Measurements from ENCODE around the gene CAMTA1. TPM values are rescaled to one million over a fixed set of nuclear protein-coding genes. Genes with fewer than 3 reads are reported as not detected.

The CAMTA1 gene
- total and polyA plus RNA-seq, 9 of the 15 experiments (the other 6 are each of a cell fraction or from before 2014, with no cell fraction given), result 43.9 to 161 (median 65.9) TPM

DNA sequence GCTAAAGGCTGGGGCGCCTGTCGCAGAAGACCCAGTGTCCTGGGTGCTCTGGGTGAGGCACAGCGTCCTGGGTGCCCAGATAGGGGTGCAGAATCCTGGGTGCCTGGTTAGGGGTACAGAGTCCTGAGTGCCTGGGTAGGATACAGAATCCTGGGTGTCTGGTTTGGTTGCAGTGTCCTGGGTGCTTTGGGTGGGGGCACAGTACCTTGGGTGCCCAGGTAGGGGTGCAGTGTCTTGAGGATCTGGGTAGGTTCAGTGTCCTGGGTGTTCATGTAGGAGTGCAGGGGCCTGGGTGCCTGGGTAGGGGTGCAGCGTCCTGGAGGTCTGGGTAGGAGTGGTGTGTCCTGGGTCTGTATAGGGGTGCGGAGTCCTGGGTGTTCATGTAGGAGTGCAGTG, 178.7 kb downstream of the CAMTA1 start:
- in situ Hi-C loops (cut with MboI) (no loop called here), intact Hi-C loops (cut with micrococcal nuclease) (loop anchor here (5.0 kb wide), 1 partner anchor 222 kb away; no protein-coding TSS in a partner anchor)
- Histone ChIP-seq H2AFZ (ENCODE audit: low read depth, low read length) (no peak overlapping the region), H3K9me1 (ENCODE audit: control insufficient read depth, insufficient read depth, low read length) (no peaks in the 10 kb centered on the region), H3K4me1 (replicated peaks in 1 of 2; ENCODE audit: control insufficient read depth in 2 of 2, insufficient read depth in 2 of 2, low read length in 2 of 2) (peaks cover 0 to 22% of the 10 kb centered on the region in 2 experiments; a peak in 3 of 5 replicates), H3K36me3 (ENCODE audit: control insufficient read depth, insufficient read depth, low read length) (no peaks in the 10 kb centered on the region), H3K27me3 (ENCODE audit: control insufficient read depth in 2 of 2, insufficient read depth in 2 of 2, low read length in 2 of 2) (peaks cover 46 to 62% of the 10 kb centered on the region in 2 experiments), H4K20me1 (replicated peaks; ENCODE audit: control insufficient read depth, insufficient read depth, low read length) (peaks cover 7% of the 10 kb centered on the region), H3K4me3 (no peak overlapping the region), H3K79me2 (ENCODE audit: control insufficient read depth, insufficient read depth, low read length) (no peaks in the 10 kb centered on the region), H3K4me2 (ENCODE audit: insufficient read depth, low read length) (no peak overlapping the region), H3K27ac (ENCODE audit: extremely low read depth, low read depth, low read length) (no peak overlapping the region), H3K9ac (ENCODE audit: insufficient read depth in 1 of 2, low read depth in 2 of 2, low read length in 2 of 2) (no peak overlapping the region), H3K9me3 (replicated peaks; ENCODE audit: control insufficient read depth, insufficient read depth, low read depth, low read length) (no peaks in the 10 kb centered on the region)
- 9% methylated on average over 5 of the region's 5 CpGs for WGBS (ENCODE audit: insufficient coverage, low coverage, missing lambda C conversion rate)
- ChIA-PET CTCF (ENCODE audit: low intra/inter-chr PET ratio) (no interaction called here), POLR2A (no interaction called here)
- ATAC-seq (no peak), FAIRE-seq (no peak), DNase-seq (ENCODE audit: extremely low read depth in 1 of 4, low spot score in 3 of 4) (no peak)
- BruUV-seq (replicated peaks), result no TSS peak
- TF ChIP-seq TCFL5 (CRISPR knock-in tag; conservative IDR thresholded peaks at IDR 0.05), result no peak
- TF ChIP-seq, protein P1, sequence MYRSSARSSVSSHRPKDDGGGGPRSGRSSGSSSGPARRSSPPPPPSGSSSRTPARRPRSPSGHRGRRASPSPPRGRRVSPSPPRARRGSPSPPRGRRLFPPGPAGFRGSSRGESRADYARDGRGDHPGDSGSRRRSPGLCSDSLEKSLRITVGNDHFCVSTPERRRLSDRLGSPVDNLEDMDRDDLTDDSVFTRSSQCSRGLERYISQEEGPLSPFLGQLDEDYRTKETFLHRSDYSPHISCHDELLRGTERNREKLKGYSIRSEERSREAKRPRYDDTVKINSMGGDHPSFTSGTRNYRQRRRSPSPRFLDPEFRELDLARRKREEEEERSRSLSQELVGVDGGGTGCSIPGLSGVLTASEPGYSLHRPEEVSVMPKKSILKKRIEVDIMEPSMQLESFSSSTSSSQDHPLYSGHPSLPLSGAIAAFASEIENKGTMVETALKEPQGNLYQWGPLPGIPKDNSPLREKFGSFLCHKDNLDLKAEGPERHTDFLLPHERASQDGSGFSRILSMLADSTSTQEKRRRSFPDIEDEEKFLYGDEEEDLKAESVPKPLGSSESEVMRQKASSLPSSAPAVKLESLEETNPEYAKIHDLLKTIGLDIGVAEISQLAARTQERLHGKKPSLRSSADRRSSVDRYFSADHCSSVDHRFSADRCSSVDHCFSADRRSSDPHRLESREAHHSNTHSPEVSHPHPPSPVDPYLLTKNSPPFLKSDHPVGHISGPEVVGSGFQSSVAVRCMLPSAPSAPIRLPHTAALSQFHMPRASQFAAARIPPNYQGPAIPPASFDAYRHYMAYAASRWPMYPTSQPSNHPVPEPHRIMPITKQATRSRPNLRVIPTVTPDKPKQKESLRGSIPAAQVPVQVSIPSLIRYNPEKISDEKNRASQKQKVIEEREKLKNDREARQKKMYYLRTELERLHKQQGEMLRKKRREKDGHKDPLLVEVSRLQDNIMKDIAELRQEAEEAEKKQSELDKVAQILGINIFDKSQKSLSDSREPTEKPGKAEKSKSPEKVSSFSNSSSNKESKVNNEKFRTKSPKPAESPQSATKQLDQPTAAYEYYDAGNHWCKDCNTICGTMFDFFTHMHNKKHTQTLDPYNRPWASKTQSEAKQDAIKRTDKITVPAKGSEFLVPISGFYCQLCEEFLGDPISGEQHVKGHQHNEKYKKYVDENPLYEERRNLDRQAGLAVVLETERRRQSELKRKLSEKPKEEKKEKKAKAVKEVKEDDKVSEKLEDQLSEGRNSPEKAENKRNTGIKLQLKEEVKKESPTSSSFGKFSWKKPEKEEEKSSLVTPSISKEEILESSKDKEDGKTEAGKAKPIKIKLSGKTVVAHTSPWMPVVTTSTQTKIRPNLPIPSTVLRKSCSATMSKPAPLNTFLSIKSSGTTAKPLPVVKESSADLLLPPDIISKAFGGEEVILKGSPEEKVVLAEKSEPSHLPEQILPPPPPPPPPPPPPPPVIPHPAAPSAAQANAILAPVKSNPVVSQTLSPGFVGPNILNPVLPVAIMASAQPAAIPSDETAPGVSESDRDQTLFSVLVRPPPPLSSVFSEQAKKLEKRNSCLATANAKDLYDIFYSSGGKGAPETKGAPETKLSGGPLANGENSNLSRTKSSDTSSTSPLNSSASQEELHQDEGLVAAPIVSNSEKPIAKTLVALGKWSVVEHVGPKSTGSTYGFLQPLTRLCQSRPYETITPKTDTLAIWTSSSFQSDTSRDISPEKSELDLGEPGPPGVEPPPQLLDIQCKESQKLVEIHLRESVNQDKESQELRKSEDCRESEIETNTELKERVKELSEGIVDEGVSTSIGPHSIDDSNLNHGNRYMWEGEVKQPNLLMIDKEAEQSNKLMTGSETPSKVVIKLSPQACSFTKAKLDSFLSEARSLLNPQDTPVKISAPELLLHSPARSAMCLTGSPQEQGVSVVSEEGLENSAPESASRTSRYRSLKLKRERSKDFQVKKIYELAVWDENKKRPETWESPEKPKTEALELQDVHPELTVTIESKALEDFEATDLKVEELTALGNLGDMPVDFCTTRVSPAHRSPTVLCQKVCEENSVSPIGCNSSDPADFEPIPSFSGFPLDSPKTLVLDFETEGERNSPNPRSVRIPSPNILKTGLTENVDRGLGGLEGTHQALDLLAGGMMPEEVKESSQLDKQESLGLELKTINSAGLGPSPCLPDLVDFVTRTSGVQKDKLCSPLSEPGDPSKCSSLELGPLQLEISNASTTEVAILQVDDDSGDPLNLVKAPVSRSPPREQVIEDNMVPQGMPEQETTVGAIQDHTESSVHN (IDR thresholded peaks at IDR 0.05; ENCODE audit: borderline replicate concordance in 1 of 2, low read depth in 1 of 2), result no peak
- TF ChIP-seq, protein P2, sequence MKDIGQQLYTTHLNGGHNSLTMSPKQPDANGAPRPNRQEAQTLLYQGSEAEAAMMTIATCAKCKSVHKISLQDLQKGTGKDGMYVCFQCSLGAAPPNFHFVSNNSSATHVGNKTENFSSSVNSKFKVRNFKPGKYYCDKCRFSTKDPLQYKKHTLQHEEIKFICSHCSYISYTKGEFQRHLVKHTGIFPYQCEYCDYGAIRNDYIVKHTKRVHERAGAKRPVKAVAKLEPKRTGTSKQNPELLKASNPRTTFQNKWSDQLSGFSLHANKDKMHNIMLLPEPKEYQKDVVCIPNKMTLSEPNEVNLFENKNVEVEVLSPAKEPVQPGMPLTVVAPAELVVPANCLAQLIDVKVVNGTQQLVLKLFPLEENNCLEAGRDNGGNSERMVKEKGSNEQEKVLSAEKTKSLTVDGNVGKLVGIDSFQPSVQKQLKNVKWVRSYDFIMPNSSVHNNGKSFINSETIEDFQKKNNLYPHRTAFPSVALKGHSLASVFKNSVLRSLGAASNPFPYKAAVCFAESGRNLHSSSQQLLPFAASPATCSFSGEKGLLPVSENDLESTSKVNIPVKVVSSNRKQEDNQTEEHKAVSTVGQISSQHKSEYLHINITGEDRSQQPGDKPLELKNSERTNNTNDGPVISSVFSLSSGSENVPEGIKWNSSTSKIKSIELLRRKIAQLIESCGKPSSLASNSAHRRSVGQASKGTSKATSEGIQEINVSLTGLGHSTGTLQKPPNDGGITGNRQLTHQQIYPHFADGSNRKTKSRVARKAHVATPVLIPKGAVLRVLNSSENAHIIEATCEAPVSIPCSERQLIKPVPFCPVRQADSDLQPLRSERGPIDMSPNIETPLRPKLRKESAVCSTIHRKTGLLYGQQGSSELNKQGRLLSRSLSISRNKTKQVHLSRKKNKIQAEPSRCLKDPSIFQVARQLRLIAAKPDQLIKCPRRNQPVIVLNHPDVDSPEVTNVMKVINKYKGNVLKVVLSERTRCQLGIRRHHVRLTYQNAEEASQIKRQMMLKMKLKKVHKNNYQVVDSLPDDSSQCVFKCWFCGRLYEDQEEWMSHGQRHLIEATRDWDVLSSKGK (CRISPR knock-in tag; IDR thresholded peaks at IDR 0.05), result no peak
- TF ChIP-seq CHD1 (IDR thresholded peaks at IDR 0.05; ENCODE audit: low read length), result no peak
- no peak for TF ChIP-seq ZNF431 (CRISPR knock-in tag; IDR thresholded peaks at IDR 0.05)
- no peak for TF ChIP-seq KAT8 (IDR thresholded peaks at IDR 0.05; ENCODE audit: low read depth)
- TF ChIP-seq TAF15 (IDR thresholded peaks at IDR 0.05; ENCODE audit: low read depth, low read length), result no peak
- no peak for TF ChIP-seq POLR3A (IDR thresholded peaks at IDR 0.05; ENCODE audit: borderline replicate concordance, extremely low read depth, insufficient read depth, insufficient read length)
- no peak for TF ChIP-seq ILK (tag; IDR thresholded peaks at IDR 0.05; ENCODE audit: borderline replicate concordance, low read depth)
- no peak for TF ChIP-seq SAFB2 (IDR thresholded peaks at IDR 0.05; ENCODE audit: borderline replicate concordance, low read depth, low read length, severe bottlenecking)
